ENCODE measurements around the gene KCNA3.

Gene KCNA3

GRCh38 chr1:110638058-110638457 is 36.7 kb downstream of the KCNA3 start:
- DNase-seq (ENCODE audit: low spot score) = no peak

DNA sequence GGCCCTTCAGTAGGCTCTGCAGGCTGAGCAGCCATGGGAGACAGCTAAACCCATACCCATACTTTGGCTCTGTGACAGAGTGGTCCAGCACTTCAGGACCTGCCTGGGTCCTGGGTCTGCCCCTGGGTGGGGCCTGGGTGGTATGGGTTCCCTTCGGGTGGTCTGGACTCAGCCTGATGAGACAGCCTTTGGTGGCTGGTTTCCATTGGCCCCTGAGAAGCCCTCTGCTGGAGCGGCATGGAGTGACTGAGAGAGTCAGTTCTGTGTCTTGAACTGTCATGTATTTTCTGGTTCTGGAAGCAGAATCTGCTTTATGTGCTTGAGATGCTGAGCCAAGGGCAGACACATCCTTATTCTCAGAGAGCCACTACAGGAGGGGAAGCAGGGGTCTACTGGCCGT is 37.3 kb downstream of the KCNA3 start:
- no peak for DNase-seq (ENCODE audit: low spot score)

GRCh38 chr1:110636149-110636935 is 38.4 kb downstream of the KCNA3 start:
- DNase-seq (ENCODE audit: low spot score) = peak; percentile 59

DNA sequence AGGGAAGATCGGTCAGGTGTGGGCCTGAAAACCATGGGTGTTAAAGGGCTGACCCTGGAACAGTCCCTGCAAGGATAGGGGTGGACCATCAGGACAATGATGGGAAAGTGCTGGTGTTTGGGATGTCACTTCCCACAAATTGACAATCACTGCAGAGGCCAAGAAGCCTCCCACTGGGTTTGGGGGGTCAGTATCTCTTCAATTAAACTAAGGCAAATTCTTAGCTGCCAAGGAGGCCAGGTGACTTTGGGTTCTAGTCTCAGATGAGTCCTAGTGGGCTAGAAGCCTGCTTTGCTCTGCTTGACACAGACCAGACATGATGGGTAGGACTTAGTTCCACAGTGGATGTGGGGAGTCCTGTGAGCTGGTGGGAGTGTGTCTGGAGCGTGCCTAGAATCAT is 39.3 kb downstream of the KCNA3 start:
- no peak for DNase-seq (ENCODE audit: low spot score)

- DNase-seq (ENCODE audit: low spot score) = peak; percentile 69
Observed at GRCh38 chr1:110634455-110635311, 40.1 kb downstream of the KCNA3 start.

DNA sequence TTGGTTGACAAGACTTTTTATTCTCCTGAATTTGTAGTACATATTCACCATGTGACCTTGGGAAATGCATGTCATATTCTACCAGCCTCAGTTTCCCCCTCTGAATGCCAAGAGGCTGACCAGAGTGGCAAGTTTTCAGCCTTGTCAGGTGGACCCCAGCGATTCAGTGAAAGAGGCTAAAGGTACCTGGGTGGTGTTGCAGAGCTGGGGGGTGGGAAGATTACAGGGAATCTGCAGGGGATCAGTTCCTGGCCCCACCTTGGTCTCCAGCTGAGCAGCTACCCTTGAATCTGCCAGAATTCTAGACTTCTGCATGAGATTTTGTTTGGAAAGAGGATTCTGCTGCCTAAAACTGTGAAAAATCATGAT is 40.7 kb downstream of the KCNA3 start:
- DNase-seq (ENCODE audit: low spot score) = no peak

GRCh38 chr1:110633646-110634030 is 41.1 kb downstream of the KCNA3 start:
- no peak for DNase-seq (ENCODE audit: low spot score)

DNA sequence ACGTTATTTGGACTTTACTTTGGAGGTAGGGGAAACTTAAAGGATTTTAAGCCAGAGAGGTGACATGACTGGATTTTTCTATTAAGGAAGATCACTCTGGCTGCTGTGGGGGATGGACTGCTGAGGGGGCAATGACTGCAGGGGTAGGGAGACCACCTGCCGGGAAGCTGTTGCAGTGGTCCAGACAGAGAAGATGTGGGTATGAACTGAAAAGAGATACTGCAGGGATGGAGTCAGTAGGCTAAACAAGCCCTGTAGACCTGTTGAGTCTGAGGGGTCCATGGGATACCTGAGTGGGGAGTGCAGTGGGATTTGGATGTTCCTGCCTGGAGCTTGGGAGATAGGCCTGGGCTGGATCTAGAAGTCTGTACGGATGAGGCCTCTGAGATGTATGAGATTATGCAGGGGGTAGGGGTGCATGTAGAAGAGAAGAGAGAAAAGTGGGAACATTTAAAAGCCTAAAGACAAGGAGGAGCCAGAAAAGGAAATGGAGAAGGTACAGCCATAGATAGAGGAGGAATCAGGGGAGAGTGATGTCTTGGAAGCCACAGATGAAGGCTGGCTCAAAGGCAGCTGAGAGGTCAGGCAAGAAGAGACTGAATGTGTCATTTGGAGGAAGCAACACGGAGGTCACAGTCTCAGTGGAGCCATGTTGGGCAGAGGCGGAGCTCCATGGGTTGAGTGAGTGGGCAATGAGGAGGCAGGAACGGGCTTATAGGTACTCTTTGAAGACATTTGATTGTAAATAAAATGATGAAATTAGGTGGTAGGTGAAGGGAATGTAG is 42.7 kb downstream of the KCNA3 start:
- no peak for DNase-seq (ENCODE audit: low spot score)

DNA sequence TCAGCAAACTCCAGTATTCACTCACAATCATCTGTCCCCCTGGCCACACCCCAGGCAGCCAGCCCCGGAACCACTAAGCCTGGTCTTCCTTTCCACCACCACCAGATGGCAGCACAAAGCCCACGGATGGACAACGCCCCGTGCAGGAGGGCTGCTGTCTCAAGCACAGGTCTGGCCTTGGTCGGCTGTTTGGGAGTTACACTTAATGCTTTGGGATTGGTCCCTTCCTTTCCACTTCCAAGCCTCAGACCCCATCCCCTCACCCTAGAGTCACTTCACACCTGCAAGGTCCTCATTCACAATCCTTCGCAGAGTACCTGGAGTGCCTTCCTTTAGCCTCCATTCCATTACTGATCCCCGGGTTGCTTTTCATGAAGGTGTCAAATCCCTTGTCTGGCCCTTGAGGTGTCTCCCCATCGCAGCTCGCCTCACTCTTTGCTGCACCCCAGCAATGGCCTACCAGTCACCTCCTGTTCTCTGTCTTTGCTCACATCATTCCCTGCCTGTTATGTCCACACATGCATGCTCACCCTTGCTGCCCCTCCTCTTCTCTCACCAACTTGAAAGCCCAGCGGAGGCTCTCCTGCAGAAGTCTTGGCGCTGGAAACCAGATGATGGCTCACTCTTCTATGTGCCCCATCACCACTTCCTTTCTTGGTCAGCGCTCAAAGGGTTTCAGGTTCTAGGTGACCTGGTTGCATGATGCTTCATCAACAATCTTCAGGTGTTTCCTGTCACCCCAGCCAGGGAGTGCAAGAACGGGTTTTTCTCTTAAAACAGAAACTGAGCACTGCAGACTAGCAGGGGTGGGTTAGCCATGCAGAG is 43.7 kb downstream of the KCNA3 start:
- peak; percentile 89 for DNase-seq (ENCODE audit: low spot score)

GRCh38 chr1:110628323-110629105 is 46.2 kb downstream of the KCNA3 start:
- DNase-seq (ENCODE audit: low spot score) = no peak

- no peak for DNase-seq (ENCODE audit: low spot score)
Observed at GRCh38 chr1:110627764-110628163, 47.0 kb downstream of the KCNA3 start.

DNA sequence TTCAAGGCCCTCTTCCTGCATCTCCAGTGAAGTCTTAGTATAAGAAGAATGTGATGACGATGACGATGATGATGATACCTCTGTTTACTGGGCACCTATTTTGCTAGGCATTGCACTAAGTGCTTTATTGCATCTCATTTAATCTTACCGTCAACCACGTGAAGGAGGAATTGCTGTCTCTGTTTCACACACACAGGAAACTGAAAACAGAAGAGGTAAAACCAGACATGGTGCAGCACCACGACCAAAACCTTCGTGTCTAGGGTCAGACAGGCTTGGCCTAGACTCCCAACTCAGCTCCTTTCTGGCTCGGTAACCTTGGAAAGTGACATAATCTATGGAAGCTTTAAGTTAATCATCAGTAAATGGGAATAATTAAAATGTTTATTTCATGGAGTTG is 47.9 kb downstream of the KCNA3 start:
- DNase-seq (ENCODE audit: low spot score) = no peak

Measured in CD4-positive, alpha-beta T cell treated with Interleukin-6 at 100 ng/mL for 8 hours (primary cell).